Measurements from ENCODE around the gene FILIP1. TPM values are rescaled to one million over a fixed set of nuclear protein-coding genes. Genes with fewer than 3 reads are reported as not detected.

The FILIP1 gene
- total RNA-seq, 6 experiments from 2014 or later, result 0.09 to 0.24 (median 0.12) TPM

- no peak overlapping the region for H3K27ac Mint-ChIP-seq
These were observed 37.6 kb upstream of the FILIP1 start for GRCh38 chr6:75531174-75531573.

GRCh38 chr6:75530696-75531095 lies 37.1 kb upstream of the FILIP1 start:
- Mint-ChIP-seq H3K27me3 (ENCODE audit: insufficient read depth) (peaks cover 6% of the 10 kb centered on the region), H3K4me1 (ENCODE audit: low read depth) (peaks cover 23% of the 10 kb centered on the region), H3K4me3 (no peak overlapping the region), H3K27ac (no peak overlapping the region), H3K9me3 (no peaks in the 10 kb centered on the region), H3K36me3 (ENCODE audit: low read depth) (no peaks in the 10 kb centered on the region)
- TF ChIP-seq CTCF (IDR thresholded peaks at IDR 0.05), result no peak
- DNase-seq, result no peak

More at GRCh38 chr6:75531174-75531573, 37.6 kb upstream of the FILIP1 start:
- peaks cover 23% of the 10 kb centered on the region for H3K4me1 Mint-ChIP-seq (ENCODE audit: low read depth)
- DNase-seq, result no peak
- H3K9me3 Mint-ChIP-seq, result no peaks in the 10 kb centered on the region
- no peaks in the 10 kb centered on the region for H3K36me3 Mint-ChIP-seq (ENCODE audit: low read depth)
- H3K27me3 Mint-ChIP-seq (ENCODE audit: insufficient read depth), result peaks cover 6% of the 10 kb centered on the region
- TF ChIP-seq CTCF (IDR thresholded peaks at IDR 0.05), result no peak
- H3K4me3 Mint-ChIP-seq, result no peak overlapping the region

- Mint-ChIP-seq H3K27me3 (ENCODE audit: insufficient read depth) (peaks cover 2% of the 10 kb centered on the region; the same call in 1 of the 2 replicates), H3K36me3 (ENCODE audit: low read depth) (no peaks in the 10 kb centered on the region), H3K9me3 (no peaks in the 10 kb centered on the region), H3K4me1 (ENCODE audit: low read depth) (peaks cover 38% of the 10 kb centered on the region), H3K27ac (no peak overlapping the region), H3K4me3 (no peak overlapping the region)
- DNase-seq, result no peak
- no peak for TF ChIP-seq CTCF (IDR thresholded peaks at IDR 0.05)
These were observed 34.8 kb upstream of the FILIP1 start for GRCh38 chr6:75528423-75528822.

- no peak overlapping the region for H3K27ac Mint-ChIP-seq
- peak; percentile 76 for DNase-seq
- peaks cover 2% of the 10 kb centered on the region; the same call in 1 of the 2 replicates for H3K27me3 Mint-ChIP-seq (ENCODE audit: insufficient read depth)
- H3K4me1 Mint-ChIP-seq (ENCODE audit: low read depth), result peaks cover 27% of the 10 kb centered on the region
- no peaks in the 10 kb centered on the region for H3K9me3 Mint-ChIP-seq
- peak; percentile 89 for TF ChIP-seq CTCF (IDR thresholded peaks at IDR 0.05)
- no peak overlapping the region for H3K4me3 Mint-ChIP-seq
- H3K36me3 Mint-ChIP-seq (ENCODE audit: low read depth), result no peaks in the 10 kb centered on the region
These were observed 33.0 kb upstream of the FILIP1 start for GRCh38 chr6:75526502-75527127.

GRCh38 chr6:75525682-75526081 lies 32.1 kb upstream of the FILIP1 start:
- no peak for DNase-seq
- Mint-ChIP-seq H3K27ac (no peak overlapping the region), H3K4me1 (ENCODE audit: low read depth) (peaks cover 21% of the 10 kb centered on the region), H3K27me3 (ENCODE audit: insufficient read depth) (peaks cover 2% of the 10 kb centered on the region; the same call in 1 of the 2 replicates), H3K36me3 (ENCODE audit: low read depth) (no peaks in the 10 kb centered on the region), H3K4me3 (no peak overlapping the region), H3K9me3 (no peaks in the 10 kb centered on the region)
- no peak for TF ChIP-seq CTCF (IDR thresholded peaks at IDR 0.05)
